Right ventricle myocardium inferior (tissue), 1 donor: ENCODE data around the gene NOX5. TPM values are rescaled to one million over a fixed set of nuclear protein-coding genes. Genes with fewer than 3 reads are reported as not detected.
A peak's percentile ranks its signal among the peaks of the same experiment; 100 is the strongest.

Experiments
- ATAC-seq: fragments of 200-7000 bp; cut with Tn5 transposase; one replicate; pipeline ENCODE4 v1.9.1; 2020; ENCODE audit warnings: mild to moderate bottlenecking, moderate library complexity
- DNase-seq: peaks from one replicate; pipeline ENCODE4 v3.0.0; 2021; ENCODE audit errors: missing footprints
- intact Hi-C: fragments of 100-400 bp; cut with DNase I; formaldehyde crosslinking; loops from one replicate; pipeline ENCODE4 v1.11.0; 2022
- total RNA-seq: library from RNA; stranded (reverse); fragmentation: NEBNext Ultra II Directional; extraction: Animal tissue kit (Norgen Biotek cat#: 25700); gene quantifications from one replicate; pipeline ENCODE4 v1.2.1, GENCODE V29; 2021
- donor health status: DM: no; HTN: yes; CAD: no; lungs with severe emphysema.

NOX5 gene
- total RNA-seq, 1 donor from 2014 or later, result not detected

DNA sequence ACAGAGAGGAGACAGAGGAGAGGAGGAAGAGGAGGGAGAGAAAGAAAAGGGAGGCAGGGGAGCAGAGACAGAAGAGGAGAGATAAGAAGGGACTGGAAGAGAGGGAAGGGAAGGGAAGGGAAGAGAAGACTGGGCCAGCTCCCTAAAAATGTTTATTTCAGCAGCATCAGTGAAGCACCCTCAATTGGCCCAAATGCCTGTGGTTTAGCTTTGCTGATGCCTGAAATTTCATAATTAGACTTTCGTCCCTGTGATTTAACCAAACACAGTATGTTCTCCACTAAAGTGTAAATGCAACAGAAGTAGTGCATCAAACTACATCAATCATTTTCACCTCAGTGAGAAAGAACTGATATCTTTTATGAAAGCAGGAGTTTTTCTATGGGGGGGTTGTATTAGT, 55.9 kb downstream of the NOX5 start:
- DNase-seq (no peak), ATAC-seq (no peak)
- intact Hi-C loops, result no loop called here

- intact Hi-C loops, result no loop called here
- ATAC-seq (no peak), DNase-seq (no peak)
Measured at GRCh38 chr15:69071260-69071659, 56.8 kb downstream of the NOX5 start.

GRCh38 chr15:69072906-69073305, 58.4 kb downstream of the NOX5 start:
- DNase-seq (no peak), ATAC-seq (no peak)
- intact Hi-C loops, result no loop called here

- DNase-seq (peak; percentile 82), ATAC-seq (peak; percentile 85)
Measured at GRCh38 chr15:69074001-69074842, 59.7 kb downstream of the NOX5 start.

DNA sequence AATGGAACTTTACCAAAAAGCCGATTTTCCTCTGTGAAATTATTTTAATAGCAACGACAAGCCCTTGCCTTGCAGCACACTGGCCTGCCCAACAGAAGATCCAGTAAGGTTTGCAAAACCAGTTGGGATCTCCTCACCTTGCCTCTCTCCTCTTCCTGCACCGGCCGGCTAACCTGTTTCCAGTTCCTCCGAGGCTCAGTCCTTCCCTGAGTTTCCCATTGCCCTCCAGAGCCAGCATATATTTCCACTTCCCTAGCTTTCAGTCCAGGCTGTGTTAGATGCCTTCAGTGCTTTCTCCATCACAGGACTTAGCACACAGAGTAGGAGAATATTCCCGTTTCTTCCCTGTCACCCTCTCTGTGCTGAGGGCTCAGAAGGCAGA, 60.3 kb downstream of the NOX5 start:
- DNase-seq (no peak), ATAC-seq (peak; percentile 30)
- intact Hi-C loops, result no loop called here

More at GRCh38 chr15:69074001-69074842, 59.7 kb downstream of the NOX5 start:
- intact Hi-C loops, result no loop called here

DNA sequence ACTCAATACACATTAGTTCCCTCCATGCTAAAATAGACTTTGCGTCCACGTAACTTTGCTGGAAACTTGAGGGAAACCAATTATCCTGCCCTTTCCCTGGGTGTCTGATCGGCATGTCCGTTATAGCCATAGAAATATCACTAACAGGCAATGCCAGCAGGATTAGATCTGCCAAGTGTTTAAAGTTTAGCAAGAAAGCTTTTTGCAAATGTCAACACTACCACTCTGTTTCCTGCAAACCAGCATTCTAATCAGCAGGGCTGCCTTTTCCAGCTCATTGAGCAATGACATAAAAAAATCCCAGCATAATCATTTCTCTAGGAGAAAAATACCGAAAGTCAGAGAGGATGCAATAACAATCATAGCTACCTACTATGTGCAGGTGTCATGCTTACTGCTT, 60.9 kb downstream of the NOX5 start:
- ATAC-seq (peak; percentile 23), DNase-seq (no peak)
- intact Hi-C loops, result no loop called here

GRCh38 chr15:69076756-69077155, 62.3 kb downstream of the NOX5 start:
- DNase-seq, result no peak
- no peak for ATAC-seq
- intact Hi-C loops, result no loop called here

GRCh38 chr15:69078638-69079037, 64.1 kb downstream of the NOX5 start:
- intact Hi-C loops, result no loop called here
- no peak for DNase-seq
- no peak for ATAC-seq

- DNase-seq (no peak), ATAC-seq (no peak)
- intact Hi-C loops, result loop anchor here (5.0 kb wide), 1 partner anchor 82 kb away; the partner anchor contains the start of gene GLCE
Measured at GRCh38 chr15:69080295-69081248, 66.1 kb downstream of the NOX5 start.

GRCh38 chr15:69081310-69082004, 67.0 kb downstream of the NOX5 start:
- intact Hi-C loops, result loop anchor here (5.0 kb wide), 1 partner anchor 81 kb away; the partner anchor contains the start of gene GLCE
- peak; percentile 90 for ATAC-seq
- DNase-seq, result peak; percentile 82

DNA sequence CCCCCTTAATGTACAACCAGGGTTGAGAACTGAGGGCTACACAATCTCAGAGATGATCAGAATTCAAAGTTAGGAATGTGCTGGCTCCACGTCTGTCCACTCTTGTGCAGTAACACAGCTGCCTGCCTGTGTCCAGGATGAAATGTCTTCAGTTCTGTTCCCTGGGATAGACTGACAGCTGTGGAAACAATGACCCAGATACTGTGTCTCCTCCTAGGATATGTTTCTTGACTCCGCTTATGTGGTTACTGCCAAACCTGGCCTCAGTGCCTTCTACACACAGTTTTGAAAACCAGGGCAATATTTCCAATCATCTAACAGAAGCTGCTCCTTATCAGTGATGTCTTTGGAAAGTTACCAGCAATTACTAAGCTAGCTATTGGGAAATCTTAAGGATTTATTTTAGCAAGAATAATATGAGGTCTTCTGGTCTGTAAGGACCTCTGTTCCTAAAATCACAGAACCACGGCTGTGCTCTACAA, 67.6 kb downstream of the NOX5 start:
- intact Hi-C loops, result loop anchor here (5.0 kb wide), 1 partner anchor 80 kb away; the partner anchor contains the start of gene GLCE
- ATAC-seq (peak; percentile 85), DNase-seq (no peak)

DNA sequence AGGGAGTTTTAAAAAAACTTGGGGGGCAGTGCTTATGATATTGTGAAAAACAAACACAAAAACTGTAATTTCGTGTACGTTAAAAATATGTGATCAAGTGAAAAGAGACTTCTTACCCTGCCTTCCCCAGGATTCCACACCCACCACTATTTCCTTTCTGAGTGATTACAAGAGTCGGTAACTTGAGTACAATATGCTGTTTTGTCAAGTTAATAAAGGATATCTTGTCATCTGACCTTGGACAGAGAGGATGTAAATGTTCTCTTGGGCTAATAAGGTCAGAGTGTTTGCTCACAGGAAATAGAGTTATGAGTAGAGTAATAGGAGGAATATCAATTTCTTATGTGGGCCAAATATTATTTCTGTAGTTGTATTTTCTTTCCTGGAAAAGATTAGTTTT, 68.1 kb downstream of the NOX5 start:
- intact Hi-C loops, result loop anchor here (5.0 kb wide), 1 partner anchor 80 kb away; the partner anchor contains the start of gene GLCE
- ATAC-seq, result peak; percentile 21

DNA sequence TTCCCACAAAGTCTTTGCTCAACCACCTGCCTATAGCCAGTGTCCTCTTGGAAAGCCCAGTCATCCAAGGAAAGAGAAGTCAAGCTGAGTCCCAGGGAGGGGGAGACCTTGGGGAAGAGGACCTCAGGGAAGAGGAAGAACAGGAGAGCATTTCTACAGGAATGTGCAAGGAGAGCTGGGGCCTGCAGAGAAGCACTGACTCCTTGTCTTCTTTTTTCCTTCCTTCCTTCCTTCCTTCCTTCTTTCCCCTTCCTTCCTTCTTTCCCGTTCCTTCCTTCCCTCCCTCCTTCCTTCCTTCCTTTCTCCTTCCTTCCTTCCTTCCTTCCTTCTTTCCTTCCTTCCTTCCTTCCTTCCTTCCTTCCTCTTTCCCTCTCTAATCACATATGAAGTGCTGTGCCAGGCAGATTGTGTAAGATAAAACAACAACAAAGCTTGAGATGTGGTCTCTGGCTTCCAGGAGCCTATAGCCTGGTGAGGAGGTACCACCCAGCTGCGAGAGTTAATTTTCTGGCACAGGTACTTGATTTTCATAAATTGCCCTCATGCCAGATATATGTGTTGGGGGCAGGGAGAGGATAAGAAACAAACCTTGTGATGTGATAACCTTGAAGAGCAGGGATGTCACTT, 70.0 kb downstream of the NOX5 start:
- ATAC-seq, result no peak
- intact Hi-C loops, result loop anchor here (5.0 kb wide), 1 partner anchor 78 kb away; the partner anchor contains the start of gene GLCE
- no peak for DNase-seq

More for the DNA sequence above, 68.1 kb downstream of the NOX5 start:
- no peak for DNase-seq

GRCh38 chr15:69085325-69086081, 71.0 kb downstream of the NOX5 start:
- intact Hi-C loops, result no loop called here
- DNase-seq (no peak), ATAC-seq (no peak)

GRCh38 chr15:69086427-69087204, 72.1 kb downstream of the NOX5 start:
- intact Hi-C loops, result no loop called here
- DNase-seq, result no peak
- no peak for ATAC-seq

- ATAC-seq, result no peak
- no peak for DNase-seq
Measured at GRCh38 chr15:69087366-69087976, 73.0 kb downstream of the NOX5 start.

More at GRCh38 chr15:69087366-69087976, 73.0 kb downstream of the NOX5 start:
- intact Hi-C loops, result no loop called here
